ENCODE results near the gene TCN2. TPM values are rescaled to one million over a fixed set of nuclear protein-coding genes. Genes with fewer than 3 reads are reported as not detected.
"Not testable (repeated sequence)": the region's sequence is repeated elsewhere in the genome, so short reads cannot be mapped to it uniquely, and the experiment has no call there.

Gene TCN2
- total and polyA plus RNA-seq, 12 donors, result 8.9 to 46.8 (median 14.8) TPM

DNA sequence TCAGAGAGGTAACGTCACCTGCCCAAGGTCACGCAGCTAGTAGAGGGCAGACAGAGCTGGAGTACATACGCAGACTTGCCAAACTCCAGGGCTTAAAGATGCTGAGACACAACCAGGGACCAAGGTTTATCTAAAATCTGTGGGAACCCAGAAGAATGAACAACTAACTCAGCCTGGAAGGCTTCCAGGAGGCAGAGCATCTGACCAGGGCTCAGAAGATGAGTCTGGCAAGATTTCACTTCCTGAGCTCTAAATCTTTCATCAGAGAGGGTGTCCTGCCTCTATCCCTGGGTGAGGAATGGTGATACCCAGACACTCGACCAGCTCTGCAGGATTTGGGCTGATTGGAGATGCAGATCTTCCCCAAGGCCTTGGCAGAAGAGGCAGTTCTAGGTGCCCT is 41.6 kb upstream of the TCN2 start:
- intact Hi-C loops (cut with DNase I), result no loop called here
- peaks cover 0 to 23% (median 6%) of the 10 kb centered on the region in 7 donors for H3K27me3 ChIP-seq
- no peaks in the 10 kb centered on the region for H3K4me1 ChIP-seq
- no peak overlapping the region for H3K4me3 ChIP-seq
- H3K27ac ChIP-seq, result no peak overlapping the region
- no peak for ATAC-seq
- TF ChIP-seq, protein P1, sequence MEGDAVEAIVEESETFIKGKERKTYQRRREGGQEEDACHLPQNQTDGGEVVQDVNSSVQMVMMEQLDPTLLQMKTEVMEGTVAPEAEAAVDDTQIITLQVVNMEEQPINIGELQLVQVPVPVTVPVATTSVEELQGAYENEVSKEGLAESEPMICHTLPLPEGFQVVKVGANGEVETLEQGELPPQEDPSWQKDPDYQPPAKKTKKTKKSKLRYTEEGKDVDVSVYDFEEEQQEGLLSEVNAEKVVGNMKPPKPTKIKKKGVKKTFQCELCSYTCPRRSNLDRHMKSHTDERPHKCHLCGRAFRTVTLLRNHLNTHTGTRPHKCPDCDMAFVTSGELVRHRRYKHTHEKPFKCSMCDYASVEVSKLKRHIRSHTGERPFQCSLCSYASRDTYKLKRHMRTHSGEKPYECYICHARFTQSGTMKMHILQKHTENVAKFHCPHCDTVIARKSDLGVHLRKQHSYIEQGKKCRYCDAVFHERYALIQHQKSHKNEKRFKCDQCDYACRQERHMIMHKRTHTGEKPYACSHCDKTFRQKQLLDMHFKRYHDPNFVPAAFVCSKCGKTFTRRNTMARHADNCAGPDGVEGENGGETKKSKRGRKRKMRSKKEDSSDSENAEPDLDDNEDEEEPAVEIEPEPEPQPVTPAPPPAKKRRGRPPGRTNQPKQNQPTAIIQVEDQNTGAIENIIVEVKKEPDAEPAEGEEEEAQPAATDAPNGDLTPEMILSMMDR (IDR thresholded peaks at IDR 0.05), result no peak
- no peaks in the 10 kb centered on the region for H3K9me3 ChIP-seq
- no peak for DNase-seq
- H3K36me3 ChIP-seq, result no peaks in the 10 kb centered on the region
- 73 to 76% methylated on average over 4 of the region's 4 CpGs for WGBS, 2 donors

DNA sequence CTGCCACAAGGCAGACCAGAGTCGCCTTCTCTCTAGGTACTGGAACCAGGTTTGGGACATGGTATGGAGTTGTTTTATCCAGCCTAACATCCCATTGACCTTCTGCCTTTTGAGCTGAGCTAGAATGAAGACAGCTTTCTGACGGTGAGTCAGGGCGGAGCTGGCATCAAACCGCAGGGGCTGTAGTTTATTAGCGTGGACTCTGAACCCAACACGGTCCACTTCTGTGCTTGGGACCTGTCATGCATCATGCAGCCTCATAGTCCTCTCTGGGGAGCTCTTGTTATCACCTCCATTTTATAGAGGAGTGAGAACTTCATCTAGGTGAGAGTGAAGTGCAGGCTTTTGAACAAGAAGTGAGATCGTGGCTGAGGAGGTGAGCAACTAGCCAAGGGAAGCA is 40.8 kb upstream of the TCN2 start:
- H3K36me3 ChIP-seq, result no peaks in the 10 kb centered on the region
- 77% methylated on average over 7 of the region's 7 CpGs for WGBS, 2 donors
- no peak overlapping the region for H3K27ac ChIP-seq
- no peaks in the 10 kb centered on the region for H3K4me1 ChIP-seq
- DNase-seq (no peak), ATAC-seq (no peak)
- TF ChIP-seq, protein P1 (IDR thresholded peaks at IDR 0.05), result no peak
- H3K27me3 ChIP-seq, result peaks cover 0 to 26% (median 6%) of the 10 kb centered on the region in 7 donors
- no peaks in the 10 kb centered on the region for H3K9me3 ChIP-seq
- no peak overlapping the region for H3K4me3 ChIP-seq
- intact Hi-C loops (cut with DNase I), result no loop called here

DNA sequence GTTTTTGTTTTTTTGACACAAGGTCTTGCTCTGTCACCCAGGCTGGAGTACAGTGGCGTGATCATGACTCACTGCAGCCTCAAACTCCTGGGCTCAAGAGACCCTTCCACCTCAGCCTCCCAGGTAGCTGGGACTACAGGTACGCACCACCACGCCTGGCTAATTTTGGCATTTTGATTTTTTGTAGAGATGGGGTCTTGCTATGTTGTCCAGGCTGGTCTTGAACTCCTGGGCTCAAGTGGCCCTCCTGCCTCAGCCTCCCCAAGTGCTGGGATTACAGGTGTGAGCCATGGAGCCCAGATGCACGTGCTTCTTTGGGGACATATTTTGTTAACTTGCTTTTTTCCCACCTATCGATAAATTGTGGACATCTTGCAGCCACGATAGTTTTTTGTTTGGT is 39.7 kb upstream of the TCN2 start:
- peaks cover 0 to 26% (median 6%) of the 10 kb centered on the region in 7 donors for H3K27me3 ChIP-seq
- WGBS, 2 donors, result 89 to 93% methylated on average over 6 of the region's 6 CpGs

DNA sequence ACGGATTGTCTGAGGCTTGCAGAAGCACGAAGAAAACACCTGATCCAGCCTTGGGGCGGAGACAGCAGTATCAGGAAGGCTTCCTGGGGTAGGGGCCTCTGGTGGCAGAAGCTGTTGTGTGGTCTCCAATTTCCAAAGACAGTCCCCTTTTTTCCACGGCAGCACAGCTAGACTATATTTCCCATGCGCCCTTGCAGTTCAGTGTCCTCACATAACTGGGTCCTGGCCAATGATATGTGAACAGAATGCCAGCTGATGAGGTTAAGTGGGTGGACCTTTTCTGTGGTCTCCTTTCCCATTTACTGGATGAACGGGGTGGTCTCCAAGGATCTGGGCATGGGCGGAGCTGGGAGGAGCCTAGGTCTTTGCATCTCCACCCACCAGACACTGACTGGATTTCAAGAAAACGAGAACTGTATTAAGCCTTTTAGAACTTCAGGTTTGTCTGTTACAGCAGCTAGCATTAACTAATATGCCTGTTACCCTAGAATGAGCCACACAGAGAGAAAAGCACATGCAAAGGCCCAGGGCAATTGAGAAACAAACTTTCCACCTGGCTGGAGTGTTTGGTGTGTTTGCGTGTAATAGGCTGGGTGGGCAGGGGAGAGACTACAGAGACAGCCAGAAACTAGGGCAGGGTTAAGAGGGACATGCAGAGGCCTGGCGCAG is 38.7 kb upstream of the TCN2 start:
- 57 to 62% methylated on average over 10 of the region's 10 CpGs for WGBS, 2 donors
- ATAC-seq, result no peak

More for the DNA sequence above, 39.7 kb upstream of the TCN2 start:
- H3K36me3 ChIP-seq; H3K9me3 ChIP-seq; H3K4me3 ChIP-seq; intact Hi-C loops (cut with DNase I); H3K4me1 ChIP-seq; ATAC-seq; H3K27ac ChIP-seq; DNase-seq: not testable (repeated sequence)

More for the DNA sequence above, 38.7 kb upstream of the TCN2 start:
- Histone ChIP-seq H3K4me3 (no peak overlapping the region), H3K9me3 (no peaks in the 10 kb centered on the region), H3K4me1 (no peaks in the 10 kb centered on the region), H3K36me3 (no peaks in the 10 kb centered on the region), H3K27me3 (peaks cover 0 to 22% (median 6%) of the 10 kb centered on the region in 7 donors), H3K27ac (no peak overlapping the region)
- DNase-seq, result no peak
- TF ChIP-seq, protein P1 (IDR thresholded peaks at IDR 0.05), result no peak
- intact Hi-C loops (cut with DNase I), result no loop called here
